ENCODE results near the gene MKX. TPM values are rescaled to one million over a fixed set of nuclear protein-coding genes. Genes with fewer than 3 reads are reported as not detected.

The MKX gene
- polyA plus RNA-seq, 3 donors, result not detected

DNA sequence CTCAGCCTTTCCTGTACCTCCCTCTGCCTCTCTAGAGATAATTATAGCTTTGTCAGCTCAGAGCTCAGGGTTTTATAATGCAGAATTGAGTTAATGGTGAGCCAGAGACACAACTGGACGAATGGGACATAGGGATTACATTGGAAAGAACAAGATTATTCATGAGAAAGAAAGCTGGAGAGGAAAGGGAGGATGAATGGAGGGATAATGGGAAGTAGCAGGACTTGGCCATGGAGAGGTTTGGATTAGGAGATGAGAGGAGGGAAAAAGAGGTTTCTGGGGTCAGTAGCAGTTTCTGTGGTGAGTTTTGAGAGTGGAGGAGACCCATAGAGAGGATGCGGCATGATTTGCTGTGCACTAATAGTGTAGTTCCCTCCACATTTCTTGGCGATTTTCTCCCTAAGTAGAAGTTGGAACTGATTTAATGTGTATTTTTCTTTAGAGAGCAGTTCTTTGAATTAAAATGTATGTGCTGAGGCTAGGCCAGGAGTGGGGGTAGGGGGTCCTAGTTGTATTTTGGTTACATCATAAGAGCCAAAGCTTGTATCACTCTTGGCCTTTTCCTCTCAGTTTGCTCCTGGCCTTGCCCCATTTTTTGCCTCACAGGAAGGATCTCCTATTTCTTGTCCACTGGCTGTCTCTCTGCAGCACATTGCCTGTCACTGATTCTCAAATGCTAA lies 107.4 kb downstream of the MKX start:
- H3K9ac ChIP-seq (ENCODE audit: insufficient read depth, low read length, poor library complexity, severe bottlenecking), result no peak overlapping the region
- WGBS (ENCODE audit: insufficient coverage), result 83% methylated on average over 3 of the region's 3 CpGs
- Mint-ChIP-seq H3K4me1 (no peaks in the 10 kb centered on the region), H3K27me3 (ENCODE audit: low read depth in 3 of 3) (peaks cover 0 to 2% (median 0%) of the 10 kb centered on the region in 3 donors), H3K27ac (no peak overlapping the region), H3K36me3 (no peaks in the 10 kb centered on the region), H3K4me3 (no peak overlapping the region), H3K9me3 (peaks cover 1 to 11% (median 4%) of the 10 kb centered on the region in 7 donors)
- no peak overlapping the region for H3K27ac ChIP-seq (ENCODE audit: low read depth in 1 of 2, low read length in 2 of 2)
- no peak overlapping the region for H2AFZ ChIP-seq (ENCODE audit: insufficient read depth, low read depth, low read length, poor library complexity, severe bottlenecking)
- TF ChIP-seq, protein P1, sequence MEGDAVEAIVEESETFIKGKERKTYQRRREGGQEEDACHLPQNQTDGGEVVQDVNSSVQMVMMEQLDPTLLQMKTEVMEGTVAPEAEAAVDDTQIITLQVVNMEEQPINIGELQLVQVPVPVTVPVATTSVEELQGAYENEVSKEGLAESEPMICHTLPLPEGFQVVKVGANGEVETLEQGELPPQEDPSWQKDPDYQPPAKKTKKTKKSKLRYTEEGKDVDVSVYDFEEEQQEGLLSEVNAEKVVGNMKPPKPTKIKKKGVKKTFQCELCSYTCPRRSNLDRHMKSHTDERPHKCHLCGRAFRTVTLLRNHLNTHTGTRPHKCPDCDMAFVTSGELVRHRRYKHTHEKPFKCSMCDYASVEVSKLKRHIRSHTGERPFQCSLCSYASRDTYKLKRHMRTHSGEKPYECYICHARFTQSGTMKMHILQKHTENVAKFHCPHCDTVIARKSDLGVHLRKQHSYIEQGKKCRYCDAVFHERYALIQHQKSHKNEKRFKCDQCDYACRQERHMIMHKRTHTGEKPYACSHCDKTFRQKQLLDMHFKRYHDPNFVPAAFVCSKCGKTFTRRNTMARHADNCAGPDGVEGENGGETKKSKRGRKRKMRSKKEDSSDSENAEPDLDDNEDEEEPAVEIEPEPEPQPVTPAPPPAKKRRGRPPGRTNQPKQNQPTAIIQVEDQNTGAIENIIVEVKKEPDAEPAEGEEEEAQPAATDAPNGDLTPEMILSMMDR (IDR thresholded peaks at IDR 0.05), result no peak
- H3K4me1 ChIP-seq (ENCODE audit: control insufficient read depth in 1 of 2, insufficient read depth in 2 of 2, low read length in 2 of 2), result no peaks in the 10 kb centered on the region
- H3K4me2 ChIP-seq (replicated peaks; ENCODE audit: extremely low read depth, low read length, poor library complexity, severe bottlenecking), result no peak overlapping the region
- no peak for DNase-seq
- no peaks in the 10 kb centered on the region for H3K27me3 ChIP-seq (ENCODE audit: control insufficient read depth in 2 of 2, insufficient read depth in 2 of 2, low read length in 2 of 2)
- no peaks in the 10 kb centered on the region for H3K36me3 ChIP-seq (replicated peaks in 1 of 2; ENCODE audit: control insufficient read depth in 1 of 2, insufficient read depth in 2 of 2, low read length in 2 of 2)
- no peaks in the 10 kb centered on the region for H4K20me1 ChIP-seq (ENCODE audit: insufficient read depth, low read length)
- H3K79me2 ChIP-seq (ENCODE audit: insufficient read depth, low read length), result no peaks in the 10 kb centered on the region
- H3K4me3 ChIP-seq (replicated peaks in 1 of 3; ENCODE audit: low read depth in 2 of 3, low read length in 3 of 3), result no peak overlapping the region
- no peaks in the 10 kb centered on the region for H3K9me3 ChIP-seq (replicated peaks in 1 of 2; ENCODE audit: control insufficient read depth in 1 of 2, insufficient read depth in 1 of 2, low read length in 2 of 2)
- intact Hi-C loops (cut with micrococcal nuclease), result no loop called here

DNA sequence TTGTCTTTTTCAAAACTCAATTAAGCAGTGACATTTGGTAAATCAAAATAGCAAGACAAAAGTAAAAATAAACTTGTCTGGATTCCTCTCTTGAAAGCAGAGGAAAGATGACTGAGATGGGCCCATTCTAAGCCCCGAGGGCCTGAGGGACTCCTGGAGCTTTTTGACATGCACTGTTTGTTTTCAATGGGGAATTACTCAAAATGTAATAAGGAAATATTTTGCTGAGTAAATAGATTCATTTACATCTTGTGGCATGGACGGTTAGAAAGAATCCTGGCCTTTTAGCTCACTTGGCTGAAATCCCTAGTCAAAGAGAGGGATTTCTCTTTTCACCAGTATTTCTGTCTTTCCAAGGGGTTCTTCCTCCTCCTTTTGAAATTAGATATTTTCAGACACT lies 108.0 kb downstream of the MKX start:
- Histone ChIP-seq H3K4me1 (ENCODE audit: control insufficient read depth in 1 of 2, insufficient read depth in 2 of 2, low read length in 2 of 2) (no peaks in the 10 kb centered on the region), H3K4me3 (replicated peaks in 1 of 3; ENCODE audit: low read depth in 2 of 3, low read length in 3 of 3) (no peak overlapping the region), H4K20me1 (ENCODE audit: insufficient read depth, low read length) (no peaks in the 10 kb centered on the region), H3K79me2 (ENCODE audit: insufficient read depth, low read length) (no peaks in the 10 kb centered on the region), H2AFZ (ENCODE audit: insufficient read depth, low read depth, low read length, poor library complexity, severe bottlenecking) (no peak overlapping the region), H3K9ac (ENCODE audit: insufficient read depth, low read length, poor library complexity, severe bottlenecking) (no peak overlapping the region), H3K4me2 (replicated peaks; ENCODE audit: extremely low read depth, low read length, poor library complexity, severe bottlenecking) (no peak overlapping the region), H3K27ac (ENCODE audit: low read depth in 1 of 2, low read length in 2 of 2) (no peak overlapping the region), H3K9me3 (replicated peaks in 1 of 2; ENCODE audit: control insufficient read depth in 1 of 2, insufficient read depth in 1 of 2, low read length in 2 of 2) (no peaks in the 10 kb centered on the region), H3K27me3 (ENCODE audit: control insufficient read depth in 2 of 2, insufficient read depth in 2 of 2, low read length in 2 of 2) (no peaks in the 10 kb centered on the region), H3K36me3 (replicated peaks in 1 of 2; ENCODE audit: control insufficient read depth in 1 of 2, insufficient read depth in 2 of 2, low read length in 2 of 2) (no peaks in the 10 kb centered on the region)
- no peak for DNase-seq
- H3K9me3 Mint-ChIP-seq, result peaks cover 0 to 13% (median 4%) of the 10 kb centered on the region in 7 donors
- no peak overlapping the region for H3K4me3 Mint-ChIP-seq
- H3K4me1 Mint-ChIP-seq, result no peaks in the 10 kb centered on the region
- no CpG with 5 or more reads among the region's 2 CpGs for WGBS (ENCODE audit: insufficient coverage)
- H3K27me3 Mint-ChIP-seq (ENCODE audit: low read depth in 3 of 3), result peaks cover 0 to 2% (median 0%) of the 10 kb centered on the region in 3 donors
- TF ChIP-seq, protein P1 (IDR thresholded peaks at IDR 0.05), result no peak
- H3K36me3 Mint-ChIP-seq, result no peaks in the 10 kb centered on the region
- H3K27ac Mint-ChIP-seq, result no peak overlapping the region
- intact Hi-C loops (cut with micrococcal nuclease), result no loop called here
